Activated T-cell treated with anti-CD3 and anti-CD28 coated beads, Interleukin-2, amount 50 U/mL, for 4 hours (primary cell): ENCODE measurements around the gene PCNP. TPM values are rescaled to one million over a fixed set of nuclear protein-coding genes. Genes with fewer than 3 reads are reported as not detected.
"Not testable (repeated sequence)": the region's sequence is repeated elsewhere in the genome, so short reads cannot be mapped to it uniquely, and the experiment has no call there.

Experiments
- ATAC-seq, 2 donors: fragments of 200-7000 bp; cut with Tn5 transposase; one replicate each; pipeline ENCODE4 v1.10.0; 2021
- DNase-seq: peaks from one replicate; pipeline ENCODE4 v3.0.0-alpha.2; 2020
- H3K27me3 Mint-ChIP-seq: one replicate; pipeline ENCODE4 v1.8.0; 2021; ENCODE audit warnings: low read depth, mixed read lengths
- H3K36me3 Mint-ChIP-seq: one replicate; pipeline ENCODE4 v1.8.0; 2022; ENCODE audit warnings: mixed read lengths; ENCODE audit not compliant: insufficient read depth
- H3K4me1 Mint-ChIP-seq: one replicate; pipeline ENCODE4 v1.8.0; 2021; ENCODE audit warnings: low read depth, mixed read lengths
- H3K4me3 Mint-ChIP-seq: one replicate; pipeline ENCODE4 v1.8.0; 2021; ENCODE audit warnings: mild to moderate bottlenecking, moderate library complexity, mixed read lengths
- H3K9me3 Mint-ChIP-seq: one replicate; pipeline ENCODE4 v1.8.0; 2021; ENCODE audit warnings: mixed read lengths
- total RNA-seq, 3 donors: library from RNA; stranded (reverse); gene quantifications; one replicate each; pipeline ENCODE4 v1.2.1, GENCODE V29; 2021

Gene PCNP, protein sequence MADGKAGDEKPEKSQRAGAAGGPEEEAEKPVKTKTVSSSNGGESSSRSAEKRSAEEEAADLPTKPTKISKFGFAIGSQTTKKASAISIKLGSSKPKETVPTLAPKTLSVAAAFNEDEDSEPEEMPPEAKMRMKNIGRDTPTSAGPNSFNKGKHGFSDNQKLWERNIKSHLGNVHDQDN
- 100 to 1,000 TPM; 186 to 195 (median 191) TPM for total RNA-seq

- peak; percentile 80 to 89 for ATAC-seq
- H3K36me3 Mint-ChIP-seq: peaks cover 12% of the 10 kb centered on the region
- no peaks in the 10 kb centered on the region for H3K9me3 Mint-ChIP-seq
- peaks cover 67% of the 10 kb centered on the region for H3K4me1 Mint-ChIP-seq
- no peaks in the 10 kb centered on the region for H3K27me3 Mint-ChIP-seq
- peak; percentile 98 for DNase-seq
- peak within 1 kb of the TSS; percentile 96 for H3K4me3 Mint-ChIP-seq
Measured at GRCh38 chr3:101573449-101574387, at the start of gene PCNP. Gene PCNP (plus strand): TSS chr3:101574180. CDS start chr3:101574216, 36 bp downstream.

- H3K36me3 Mint-ChIP-seq: peaks cover 2% of the 10 kb centered on the region
- no peak for ATAC-seq
- DNase-seq: no peak
- no peak overlapping the region for H3K4me3 Mint-ChIP-seq
- H3K9me3 Mint-ChIP-seq: peaks cover 13% of the 10 kb centered on the region
- H3K27me3 Mint-ChIP-seq: no peaks in the 10 kb centered on the region
- peaks cover 38% of the 10 kb centered on the region for H3K4me1 Mint-ChIP-seq
Measured at GRCh38 chr3:101527441-101527840, 46.5 kb upstream of the PCNP start.

DNA sequence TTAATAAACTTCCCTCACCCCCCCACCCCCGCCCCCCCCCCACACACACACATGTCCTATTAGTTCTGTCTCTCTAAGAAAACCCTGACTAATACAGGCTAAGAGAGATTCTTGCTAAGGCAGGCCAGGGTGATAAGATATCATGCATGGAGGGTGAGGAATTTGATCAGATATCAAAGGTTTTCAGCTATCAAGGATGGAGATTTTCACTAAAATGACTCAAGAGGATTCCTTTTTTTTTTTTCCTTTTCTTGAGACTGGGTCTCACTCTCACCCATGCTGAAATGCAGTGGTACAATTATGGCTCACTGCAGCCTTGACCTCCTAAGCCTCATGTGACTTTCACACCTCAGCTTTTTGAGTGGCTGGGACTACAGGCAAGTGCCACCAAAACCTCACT lies 46.1 kb upstream of the PCNP start:
- DNase-seq: no peak
- Mint-ChIP-seq H3K4me1 (peaks cover 37% of the 10 kb centered on the region), H3K36me3 (peaks cover 2% of the 10 kb centered on the region), H3K4me3 (no peak overlapping the region), H3K27me3 (no peaks in the 10 kb centered on the region), H3K9me3 (peaks cover 13% of the 10 kb centered on the region)
- no peak for ATAC-seq

DNA sequence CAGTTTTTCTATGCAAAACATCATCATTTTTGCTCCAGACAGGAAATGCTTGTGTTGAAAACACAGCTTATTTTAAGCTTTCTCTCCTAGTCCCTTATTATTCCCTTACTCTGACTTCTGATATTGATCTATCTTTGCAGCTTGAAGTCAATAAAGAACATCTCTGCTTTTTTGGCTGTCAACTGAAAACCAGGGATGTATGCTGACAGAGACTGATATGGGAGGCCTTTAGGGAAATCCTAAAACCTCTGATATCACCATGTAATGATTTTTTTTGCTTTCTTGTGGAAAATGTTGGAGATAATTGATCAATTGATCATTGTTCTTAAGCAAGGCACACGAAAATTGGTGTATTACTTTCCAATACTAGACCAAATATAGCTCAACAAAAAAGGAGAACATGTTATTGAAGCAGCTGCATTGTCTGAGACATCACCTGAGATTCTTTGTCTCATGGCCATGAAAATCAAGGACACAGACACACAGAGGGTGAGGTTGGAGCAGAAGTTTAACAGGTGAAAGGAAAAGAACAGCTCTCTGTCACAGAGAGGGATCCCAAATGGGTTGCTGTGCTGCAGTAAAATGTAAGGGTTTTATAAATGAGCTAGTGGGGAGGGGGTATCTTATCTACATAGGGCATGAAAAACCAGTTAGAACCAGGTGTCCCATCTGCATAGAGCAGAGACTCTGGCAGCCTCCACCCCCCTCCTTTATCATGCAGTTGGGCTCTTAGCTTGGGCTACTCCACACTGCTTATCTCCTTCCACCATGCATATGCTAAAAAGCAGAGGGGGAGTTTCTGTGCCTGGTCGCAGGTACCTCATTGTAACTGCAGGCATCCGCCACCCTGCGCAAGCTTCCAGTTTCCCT lies 43.9 kb upstream of the PCNP start:
- peaks cover 9% of the 10 kb centered on the region for H3K9me3 Mint-ChIP-seq
- H3K36me3 Mint-ChIP-seq: no peaks in the 10 kb centered on the region
- H3K4me3 Mint-ChIP-seq: no peak overlapping the region
- peaks cover 37% of the 10 kb centered on the region for H3K4me1 Mint-ChIP-seq
- ATAC-seq (peak in 1 of 2 donors; percentile 23), DNase-seq (no peak)
- H3K27me3 Mint-ChIP-seq: no peaks in the 10 kb centered on the region

- no peaks in the 10 kb centered on the region for H3K36me3 Mint-ChIP-seq
- H3K27me3 Mint-ChIP-seq: no peaks in the 10 kb centered on the region
- H3K4me1 Mint-ChIP-seq: peaks cover 37% of the 10 kb centered on the region
- H3K9me3 Mint-ChIP-seq: peaks cover 7% of the 10 kb centered on the region
- DNase-seq (no peak), ATAC-seq (peak in 1 of 2 donors; percentile 18)
- H3K4me3 Mint-ChIP-seq: no peak overlapping the region
Measured at GRCh38 chr3:101530686-101531047, 43.3 kb upstream of the PCNP start.

DNA sequence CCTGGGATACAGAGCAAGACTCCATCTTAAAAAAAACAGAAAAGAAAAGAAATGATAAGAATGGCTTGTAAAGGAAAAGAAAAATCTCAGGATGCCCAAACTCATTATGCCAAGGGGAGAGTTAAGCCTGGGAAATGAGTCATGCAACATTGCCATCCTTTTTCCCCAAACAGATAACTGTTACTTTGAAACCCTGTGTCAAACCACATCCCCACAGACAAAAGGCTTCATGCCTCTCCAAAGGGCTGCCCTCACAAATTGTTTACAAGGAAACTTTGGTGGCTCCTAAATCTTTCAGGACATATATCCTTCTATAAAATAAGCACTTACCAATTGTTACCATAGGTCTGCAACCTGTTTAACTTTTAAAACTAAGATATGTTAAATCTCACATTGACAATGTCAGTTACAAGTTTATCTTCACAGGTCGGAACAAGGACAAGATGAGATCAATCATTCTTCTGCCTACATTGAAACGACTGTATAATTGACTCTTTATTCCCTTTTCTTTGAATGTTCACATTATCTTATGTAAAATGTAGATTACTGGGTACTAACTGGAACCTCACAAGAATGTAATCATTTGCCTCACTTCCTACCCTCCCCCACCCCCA lies 42.4 kb upstream of the PCNP start:
- Mint-ChIP-seq H3K27me3 (no peaks in the 10 kb centered on the region), H3K4me1 (peaks cover 37% of the 10 kb centered on the region), H3K36me3 (no peaks in the 10 kb centered on the region), H3K4me3 (peak overlapping the region; percentile 9), H3K9me3 (peaks cover 7% of the 10 kb centered on the region)
- DNase-seq (no peak), ATAC-seq (peak; percentile 51 to 63)

DNA sequence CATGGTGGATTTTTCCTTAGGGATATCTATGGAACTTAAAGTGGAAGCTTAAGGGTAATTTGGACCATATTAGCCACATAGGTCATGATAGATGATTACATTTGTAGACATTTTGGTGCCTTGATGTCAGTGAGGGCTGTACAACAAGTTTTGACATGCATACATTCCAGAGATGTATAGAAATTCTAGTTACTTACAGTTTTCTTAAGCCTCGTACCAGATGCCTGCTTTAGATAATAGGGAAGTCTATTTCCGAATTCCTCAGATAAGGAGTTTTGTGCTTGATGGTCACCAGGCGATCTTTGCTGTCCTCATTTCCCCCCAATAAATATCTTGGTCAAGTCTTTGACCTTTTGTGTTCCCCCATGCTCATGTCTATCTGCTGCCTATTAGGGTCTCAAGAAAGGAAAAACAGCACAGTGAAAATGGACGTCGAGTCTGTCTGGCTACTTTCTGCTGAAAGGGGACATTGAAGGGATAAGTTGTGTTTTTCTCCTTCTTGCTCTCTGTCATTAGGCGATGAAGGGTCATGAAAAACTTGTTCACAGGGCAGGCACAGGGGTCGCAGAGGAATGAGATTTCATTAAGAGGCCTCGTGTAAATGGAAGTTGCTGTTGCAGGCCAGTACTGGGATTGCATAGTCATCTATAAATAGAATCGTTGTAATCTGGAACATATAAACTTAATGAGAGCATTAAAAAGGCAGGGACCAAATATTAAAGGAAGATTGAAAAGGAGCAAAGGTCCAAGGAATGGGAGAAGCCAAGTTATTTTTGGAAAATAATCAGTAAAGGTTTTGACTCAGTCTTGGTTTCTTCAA lies 41.0 kb upstream of the PCNP start:
- DNase-seq: no peak
- peaks cover 37% of the 10 kb centered on the region for H3K4me1 Mint-ChIP-seq
- no peaks in the 10 kb centered on the region for H3K36me3 Mint-ChIP-seq
- H3K4me3 Mint-ChIP-seq: no peak overlapping the region
- no peak for ATAC-seq
- no peaks in the 10 kb centered on the region for H3K27me3 Mint-ChIP-seq
- peaks cover 7% of the 10 kb centered on the region for H3K9me3 Mint-ChIP-seq

- Mint-ChIP-seq H3K27me3 (no peaks in the 10 kb centered on the region), H3K9me3 (peaks cover 7% of the 10 kb centered on the region), H3K4me1 (peaks cover 37% of the 10 kb centered on the region), H3K4me3 (no peak overlapping the region), H3K36me3 (no peaks in the 10 kb centered on the region)
- ATAC-seq (no peak), DNase-seq (no peak)
Measured at GRCh38 chr3:101533603-101533968, 40.4 kb upstream of the PCNP start.

DNA sequence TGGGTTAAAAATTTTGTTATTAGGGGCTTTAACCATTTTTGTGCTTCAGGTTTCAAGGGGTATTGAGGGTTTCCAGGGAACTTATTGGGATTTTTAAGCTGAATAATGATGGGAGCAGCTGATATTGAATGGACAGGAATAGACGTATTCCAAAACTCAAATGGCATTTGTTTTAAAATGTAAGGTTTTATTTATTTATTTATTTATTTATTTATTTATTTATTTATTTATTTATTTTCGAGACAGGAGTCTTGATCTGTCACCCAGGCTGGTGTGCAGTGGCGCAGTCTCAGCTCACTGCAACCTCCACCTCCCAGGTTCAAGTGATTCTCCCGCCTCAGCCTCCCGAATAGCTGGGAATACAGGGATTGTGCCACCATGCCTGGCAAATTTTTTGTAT lies 38.8 kb upstream of the PCNP start:
- Mint-ChIP-seq H3K36me3 (no peaks in the 10 kb centered on the region), H3K27me3 (no peaks in the 10 kb centered on the region), H3K9me3 (peaks cover 5% of the 10 kb centered on the region), H3K4me3 (no peak overlapping the region), H3K4me1 (peaks cover 25% of the 10 kb centered on the region)
- no peak for DNase-seq
- no peak for ATAC-seq

- no peak for DNase-seq
- Mint-ChIP-seq H3K9me3 (peaks cover 5% of the 10 kb centered on the region), H3K4me1 (peaks cover 15% of the 10 kb centered on the region), H3K4me3 (no peak overlapping the region), H3K36me3 (no peaks in the 10 kb centered on the region), H3K27me3 (no peaks in the 10 kb centered on the region)
- ATAC-seq: no peak
Measured at GRCh38 chr3:101536266-101536665, 37.7 kb upstream of the PCNP start.

DNA sequence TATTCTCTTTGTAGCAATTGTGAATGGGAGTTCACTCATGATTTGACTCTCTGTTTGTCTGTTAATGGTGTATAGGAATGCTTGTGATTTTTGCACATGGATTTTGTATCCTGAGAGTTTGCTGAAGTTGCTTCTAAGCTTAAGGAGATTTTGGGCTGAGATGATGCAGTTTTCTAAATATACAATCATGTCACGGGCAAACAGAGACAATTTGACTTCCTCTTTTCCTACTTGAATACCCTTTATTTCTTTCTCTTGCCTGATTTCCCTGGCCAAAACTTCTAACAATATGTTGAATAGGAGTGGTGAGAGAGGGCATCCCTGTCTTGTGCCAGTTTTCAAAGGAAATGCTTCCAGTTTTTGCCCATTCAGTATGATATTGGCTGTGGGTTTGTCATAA lies 37.0 kb upstream of the PCNP start:
- not testable (repeated sequence) for H3K9me3 Mint-ChIP-seq, H3K27me3 Mint-ChIP-seq, H3K4me3 Mint-ChIP-seq, ATAC-seq, DNase-seq, H3K36me3 Mint-ChIP-seq, H3K4me1 Mint-ChIP-seq

DNA sequence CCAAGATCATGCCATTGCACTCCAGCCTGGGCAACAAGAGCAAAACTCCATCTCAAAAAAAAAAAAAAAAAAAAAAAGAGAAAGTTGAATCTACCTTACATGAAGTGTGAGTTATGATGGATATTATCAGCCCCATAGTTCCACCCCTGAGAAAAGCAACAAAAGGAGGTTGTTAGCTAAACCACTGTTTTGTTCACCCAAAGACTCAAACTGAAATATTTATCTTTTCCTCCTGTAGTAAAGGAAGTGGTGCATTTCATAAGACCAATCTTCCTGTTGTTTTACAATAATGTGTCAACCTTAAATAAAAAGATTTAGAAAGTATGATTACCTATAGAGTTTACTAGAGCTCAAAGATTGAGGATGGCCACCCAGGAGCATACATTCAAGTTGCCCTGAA lies 31.0 kb upstream of the PCNP start:
- peaks cover 5% of the 10 kb centered on the region for H3K9me3 Mint-ChIP-seq
- DNase-seq (no peak), ATAC-seq (peak; percentile 46 to 54)
- H3K36me3 Mint-ChIP-seq: no peaks in the 10 kb centered on the region
- H3K4me1 Mint-ChIP-seq: peaks cover 27% of the 10 kb centered on the region
- no peak overlapping the region for H3K4me3 Mint-ChIP-seq
- H3K27me3 Mint-ChIP-seq: no peaks in the 10 kb centered on the region

- peak; percentile 73 to 74 for ATAC-seq
Measured at GRCh38 chr3:101544161-101544850, 29.7 kb upstream of the PCNP start.

More at GRCh38 chr3:101544161-101544850, 29.7 kb upstream of the PCNP start:
- DNase-seq: no peak
- Mint-ChIP-seq H3K4me1 (peaks cover 30% of the 10 kb centered on the region), H3K4me3 (no peak overlapping the region), H3K9me3 (no peaks in the 10 kb centered on the region), H3K36me3 (no peaks in the 10 kb centered on the region), H3K27me3 (no peaks in the 10 kb centered on the region)
